HCT116 (cell line): ENCODE results near the gene CNKSR3. TPM values are rescaled to one million over a fixed set of nuclear protein-coding genes. Genes with fewer than 3 reads are reported as not detected.

ENCODE experiments used
- ATAC-seq: fragments of 200-7000 bp; cut with Tn5 transposase; 2 replicates; pipeline ENCODE4 v1.9.1; 2020; ENCODE audit warnings: mild to moderate bottlenecking, moderate library complexity
- BruUV-seq: library from RNA; stranded (reverse); fragments of 400-500 nt; replicated peaks from 2 replicates; lab custom pipeline; 2021; lab: Mats Ljungman, UMichigan
- CTCF ChIA-PET: fragments of 300-600 bp; sonication (Branson Sonifier 250); formaldehyde crosslinking; loops from one replicate; lab custom pipeline; 2021; ENCODE audit warnings: antibody characterized with exemption; lab: Charles Lee
- POLR2A ChIA-PET: fragments of 300-600, 350-600 bp; sonication (Branson Sonifier 250); formaldehyde crosslinking; loops from one replicate; lab custom pipeline; 2021; ENCODE audit warnings: antibody characterized with exemption; lab: Charles Lee
- RAD21 ChIA-PET, 2 experiments: fragments of 300-600 bp; sonication (Branson Sonifier 250); formaldehyde crosslinking; loops; one replicate each; lab custom pipeline; 2023; ENCODE audit warnings: low total read pairs in 2 of 2; ENCODE audit not compliant: uncharacterized antibody in 2 of 2, unreplicated experiment in 2 of 2, low non-redundant PET in 1 of 2; lab: Charles Lee
- DNase-seq: peaks from one replicate; pipeline ENCODE4 v3.0.0-alpha.2; 2010; ENCODE audit warnings: low read depth, low spot score
- H2AFZ ChIP-seq: fragments of 200-600 bp; shearing (Covaris generic), sonication (generic); 2 replicates; pipeline ENCODE4 v1.6.1; 2017; ENCODE audit warnings: low read depth, mixed run types, mixed read lengths, antibody characterized with exemption, low read length; ENCODE audit not compliant: poor library complexity, severe bottlenecking
- H3K27ac ChIP-seq: 2 replicates; pipeline ENCODE4 v1.5.1; 2012; ENCODE audit warnings: low read depth, low read length
- H3K27me3 ChIP-seq: fragments of 200-600 bp; sonication (generic); 2 replicates; pipeline ENCODE4 v1.6.1; 2016; ENCODE audit warnings: mixed run types, low read length, mixed read lengths; ENCODE audit not compliant: insufficient read depth
- H3K36me3 ChIP-seq, 2 experiments: fragments of 200-500 bp in 1 of 2; fragments of 200-600 bp in 1 of 2; sonication (Bioruptor generic) in 1 of 2; sonication (generic) in 1 of 2; 2 replicates each; pipeline versions ENCODE4 v1.5.1 to v1.6.1; 2014 to 2016; ENCODE audit warnings: low read length in 2 of 2, inconsistent platforms in 1 of 2, mixed read lengths in 1 of 2, mixed run types in 1 of 2; ENCODE audit not compliant: insufficient read depth in 2 of 2, control insufficient read depth in 1 of 2
- H3K4me1 ChIP-seq, 2 experiments: fragments of 200-600 bp in 1 of 2; sonication (generic) in 1 of 2; 2 replicates each; pipeline versions ENCODE4 v1.5.1 to v1.6.1; 2012 to 2017; ENCODE audit warnings: low read length in 2 of 2, inconsistent platforms in 1 of 2, mild to moderate bottlenecking in 1 of 2, mixed read lengths in 1 of 2, mixed run types in 1 of 2, moderate library complexity in 1 of 2; ENCODE audit not compliant: insufficient read depth in 2 of 2, control insufficient read depth in 1 of 2
- H3K4me2 ChIP-seq: fragments of 200-600 bp; sonication (generic); 2 replicates; pipeline ENCODE4 v1.6.1; 2017; ENCODE audit warnings: mixed run types, low read length, mixed read lengths
- H3K4me3 ChIP-seq, 2 experiments: fragments of 200-600 bp in 1 of 2; sonication (generic) in 1 of 2; replicated peaks in 1 of 2; 2 replicates each; pipeline ENCODE4 v1.5.1; 2011 to 2016; ENCODE audit warnings: low read length in 2 of 2, control low read depth in 1 of 2, low read depth in 1 of 2, mild to moderate bottlenecking in 1 of 2, mixed read lengths in 1 of 2, mixed run types in 1 of 2
- H3K79me2 ChIP-seq: fragments of 200-600 bp; sonication (generic); 2 replicates; pipeline ENCODE4 v1.6.1; 2017; ENCODE audit warnings: mild to moderate bottlenecking, mixed run types, low read length, moderate library complexity, mixed read lengths; ENCODE audit not compliant: insufficient read depth
- H3K9ac ChIP-seq: fragments of 200-600 bp; sonication (generic); 2 replicates; pipeline ENCODE4 v1.6.1; 2016; ENCODE audit warnings: low read length, mixed read lengths
- H3K9me2 ChIP-seq: fragments of 200-600 bp; sonication (generic), shearing (Covaris generic); 2 replicates; pipeline ENCODE4 v1.6.1; 2017; ENCODE audit warnings: mixed run types, mild to moderate bottlenecking, moderate library complexity; ENCODE audit not compliant: insufficient read depth
- H3K9me3 ChIP-seq, 2 experiments: fragments of 200-500 bp in 1 of 2; fragments of 200-600 bp in 1 of 2; sonication (Bioruptor generic) in 1 of 2; sonication (generic) in 1 of 2; 2 replicates each; pipeline ENCODE4 v1.6.1; 2014 to 2017; ENCODE audit warnings: low read length in 2 of 2, mixed read lengths in 2 of 2, inconsistent platforms in 1 of 2, low read depth in 1 of 2, mild to moderate bottlenecking in 1 of 2, mixed run types in 1 of 2, moderate library complexity in 1 of 2; ENCODE audit not compliant: control insufficient read depth in 1 of 2, insufficient read depth in 1 of 2
- H4K20me1 ChIP-seq: fragments of 200-600 bp; sonication (generic), shearing (Covaris generic); 2 replicates; pipeline ENCODE4 v1.6.1; 2017; ENCODE audit warnings: mixed run types, mild to moderate bottlenecking, moderate library complexity; ENCODE audit not compliant: insufficient read depth
- ATF3 ChIP-seq: IDR thresholded peaks from 2 replicates; pipeline ENCODE4 v1.6.1; 2012
- CEBPB ChIP-seq: IDR thresholded peaks from 2 replicates; pipeline ENCODE4 v1.6.1; 2012; ENCODE audit warnings: low read depth
- EGR1 ChIP-seq: IDR thresholded peaks from 2 replicates; pipeline ENCODE4 v1.6.1; 2012; ENCODE audit warnings: low read depth
- EZH2 ChIP-seq: fragments of 200-600 bp; sonication (generic); IDR thresholded peaks from 2 replicates; pipeline ENCODE4 v1.6.1; 2017; ENCODE audit warnings: antibody characterized with exemption, mixed run types
- EZH2phosphoT487 ChIP-seq: fragments of 200-600 bp; IDR thresholded peaks from 2 replicates; pipeline ENCODE4 v1.6.1; 2018; ENCODE audit warnings: antibody characterized with exemption, borderline replicate concordance
- JUND ChIP-seq: IDR thresholded peaks from 2 replicates; pipeline ENCODE4 v1.6.1; 2012
- MAX ChIP-seq: IDR thresholded peaks from 2 replicates; pipeline ENCODE4 v1.6.1; 2012
- POLR2A ChIP-seq: IDR thresholded peaks from 2 replicates; pipeline ENCODE4 v1.7.0; 2011; ENCODE audit warnings: borderline replicate concordance; ENCODE audit not compliant: insufficient read depth, insufficient read length; ENCODE audit errors: extremely low read depth
- POLR2AphosphoS5 ChIP-seq: IDR thresholded peaks from 2 replicates; pipeline ENCODE4 v1.6.1; 2011; ENCODE audit warnings: mild to moderate bottlenecking, low read depth, low read length, moderate library complexity
- RAD21 ChIP-seq: IDR thresholded peaks from 2 replicates; pipeline ENCODE4 v1.6.1; 2012; ENCODE audit warnings: low read depth, mild to moderate bottlenecking
- REST ChIP-seq: IDR thresholded peaks from 2 replicates; pipeline ENCODE4 v1.6.1; 2012; ENCODE audit warnings: low read depth
- SIN3A ChIP-seq: IDR thresholded peaks from 2 replicates; pipeline ENCODE4 v1.6.1; 2012; ENCODE audit warnings: low read depth
- SP1 ChIP-seq: IDR thresholded peaks from 2 replicates; pipeline ENCODE4 v1.6.1; 2012; ENCODE audit warnings: low read depth
- SRF ChIP-seq: IDR thresholded peaks from 2 replicates; pipeline ENCODE4 v1.6.1; 2012; ENCODE audit warnings: low read depth
- TCF7L2 ChIP-seq: IDR thresholded peaks from 2 replicates; pipeline ENCODE4 v1.7.0; 2011; ENCODE audit warnings: borderline replicate concordance, inconsistent platforms; ENCODE audit not compliant: insufficient read depth, insufficient read length; ENCODE audit errors: extremely low read depth
- YY1 ChIP-seq: IDR thresholded peaks from 2 replicates; pipeline ENCODE4 v1.6.1; 2011; ENCODE audit warnings: low read length, low read depth, moderate library complexity, mild to moderate bottlenecking; ENCODE audit not compliant: insufficient replicate concordance; ENCODE audit errors: extremely low read depth
- ZBTB33 ChIP-seq: IDR thresholded peaks from 2 replicates; pipeline ENCODE4 v1.6.1; 2011; ENCODE audit warnings: mild to moderate bottlenecking, low read length, moderate library complexity; ENCODE audit not compliant: insufficient replicate concordance; ENCODE audit errors: extremely low read depth
- ZFX ChIP-seq: fragments of 450-650 bp; IDR thresholded peaks from 2 replicates; pipeline ENCODE4 v1.6.1; 2017
- intact Hi-C: fragments of 100-400 bp; cut with micrococcal nuclease; formaldehyde crosslinking; loops from 2 replicates; pipeline ENCODE4 v1.10.0; 2022
- total RNA-seq: library from RNA; stranded (reverse); gene quantifications from one replicate; pipeline ENCODE4 v1.2.1, GENCODE V29; 2021; ENCODE audit not compliant: unreplicated experiment

Gene CNKSR3
- total RNA-seq, 1 experiment from 2014 or later = 15.4 TPM

GRCh38 chr6:154539593-154540269 is 29.2 kb upstream of the CNKSR3 start:
- Histone ChIP-seq H3K4me2 (peak overlapping the region; percentile 37; the same call in 1 of the 2 replicates), H3K9me2 (no peaks in the 10 kb centered on the region), H4K20me1 (no peaks in the 10 kb centered on the region), H3K4me3 (no peak overlapping the region), H3K27me3 (no peaks in the 10 kb centered on the region), H3K36me3 (no peaks in the 10 kb centered on the region), H3K9me3 (no peaks in the 10 kb centered on the region), H3K27ac (no peak overlapping the region), H3K9ac (no peak overlapping the region), H2AFZ (peak overlapping the region; percentile 24), H3K4me1 (peaks cover 4 to 9% of the 10 kb centered on the region in 2 experiments), H3K79me2 (no peaks in the 10 kb centered on the region)
- ChIA-PET RAD21 (no interaction called here), POLR2A (no interaction called here), CTCF (no interaction called here)
- intact Hi-C loops = no loop called here
- DNase-seq = no peak
- ATAC-seq = peak; percentile 65; the same call in 1 of the 2 replicates
- no TSS peak for BruUV-seq
- TF ChIP-seq YY1 (no peak), RAD21 (no peak), REST (no peak), POLR2A (no peak), SP1 (no peak), MAX (no peak), ZFX (no peak), SIN3A (no peak), EGR1 (no peak), EZH2phosphoT487 (no peak), EZH2 (no peak), POLR2AphosphoS5 (no peak), ZBTB33 (no peak), TCF7L2 (no peak), CEBPB (no peak), ATF3 (no peak), JUND (no peak), SRF (no peak)
